GM18520 (cell line): ENCODE data around the gene CIROP.

Experiments
- ATAC-seq: cut with Tn5 transposase; IDR thresholded peaks from one replicate; pipeline ENCODE4 v1.9.1; 2021; ENCODE audit not compliant: unreplicated experiment

CIROP gene

GRCh38 chr14:23104591-23105347 is at the start of gene CIROP:
Gene CIROP (minus strand): TSS chr14:23104989. CDS start chr14:23104920, 69 bp downstream.
- no peak for ATAC-seq

GRCh38 chr14:23153851-23154796 is 49.3 kb upstream of the CIROP start:
- ATAC-seq = no peak

GRCh38 chr14:23151342-23151741 is 46.6 kb upstream of the CIROP start:
- ATAC-seq = no peak

- no peak for ATAC-seq
Measured at GRCh38 chr14:23149745-23150144, 45.0 kb upstream of the CIROP start.

- ATAC-seq = no peak
Measured at GRCh38 chr14:23148591-23149249, 43.9 kb upstream of the CIROP start.

GRCh38 chr14:23147676-23148075 is 42.9 kb upstream of the CIROP start:
- ATAC-seq = no peak

DNA sequence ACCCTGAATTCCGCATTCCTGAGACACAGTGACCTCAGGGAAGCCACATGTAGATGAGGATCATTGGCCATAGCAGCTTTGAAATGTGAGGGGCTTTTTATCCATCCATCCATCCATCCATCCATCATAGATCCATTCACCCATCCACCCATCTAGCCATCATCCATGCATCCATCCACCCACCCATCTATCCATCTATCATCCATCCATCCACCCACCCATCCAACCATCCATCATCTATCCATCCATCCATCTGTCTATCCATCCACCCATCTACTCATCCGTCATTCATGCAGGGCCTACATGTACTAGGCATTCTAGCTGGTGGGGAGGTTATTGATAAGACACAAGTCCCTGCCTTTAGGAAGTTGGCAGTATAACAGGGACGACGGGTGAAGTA is 42.2 kb upstream of the CIROP start:
- ATAC-seq = no peak

DNA sequence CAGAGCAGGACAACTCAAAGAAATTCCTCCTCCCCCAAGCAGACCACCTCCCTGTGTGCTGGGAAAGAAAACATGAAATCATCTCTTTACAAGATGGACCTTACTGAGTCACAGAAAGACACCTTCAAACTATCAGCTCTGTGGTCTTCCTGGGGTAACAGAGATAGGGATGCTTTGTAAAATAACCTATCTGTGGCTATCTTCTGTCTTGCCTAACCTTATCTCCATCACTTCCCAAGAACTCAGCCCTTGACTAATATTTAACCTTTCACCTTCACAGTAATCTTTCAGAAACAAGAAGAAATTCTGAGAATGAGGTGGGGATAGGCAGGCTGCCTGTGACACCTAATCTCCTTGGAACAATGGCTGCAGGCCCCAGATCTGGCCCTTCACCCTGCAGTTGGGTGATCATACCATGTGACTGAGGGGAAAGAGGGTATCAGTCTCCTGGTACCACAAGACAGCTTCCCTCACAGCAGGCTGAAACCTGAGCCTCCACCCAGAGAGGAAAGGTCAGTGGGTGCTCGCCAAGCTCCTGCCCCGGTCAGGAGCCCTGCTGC is 41.6 kb upstream of the CIROP start:
- ATAC-seq = no peak

- ATAC-seq = no peak
Measured at GRCh38 chr14:23145794-23146350, 41.1 kb upstream of the CIROP start.

DNA sequence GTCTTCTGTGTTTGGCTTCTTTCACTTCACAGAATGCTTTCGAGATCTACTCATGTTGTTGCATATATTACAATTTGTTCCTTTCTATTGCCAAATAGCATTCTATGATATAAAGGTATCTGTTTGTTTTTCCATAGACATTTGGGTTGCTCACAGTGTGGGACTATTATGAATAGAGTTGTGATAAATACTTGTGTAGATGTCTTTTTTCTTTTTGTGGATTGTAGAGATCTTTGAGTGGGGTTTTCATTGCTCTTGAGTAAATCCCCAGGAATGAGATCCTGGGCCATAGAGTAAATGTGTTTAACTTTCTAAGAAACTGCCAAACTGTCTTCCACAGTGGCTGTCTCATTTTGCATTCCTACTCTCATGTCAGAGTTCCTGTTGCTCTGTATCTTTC is 39.1 kb upstream of the CIROP start:
- ATAC-seq = no peak

DNA sequence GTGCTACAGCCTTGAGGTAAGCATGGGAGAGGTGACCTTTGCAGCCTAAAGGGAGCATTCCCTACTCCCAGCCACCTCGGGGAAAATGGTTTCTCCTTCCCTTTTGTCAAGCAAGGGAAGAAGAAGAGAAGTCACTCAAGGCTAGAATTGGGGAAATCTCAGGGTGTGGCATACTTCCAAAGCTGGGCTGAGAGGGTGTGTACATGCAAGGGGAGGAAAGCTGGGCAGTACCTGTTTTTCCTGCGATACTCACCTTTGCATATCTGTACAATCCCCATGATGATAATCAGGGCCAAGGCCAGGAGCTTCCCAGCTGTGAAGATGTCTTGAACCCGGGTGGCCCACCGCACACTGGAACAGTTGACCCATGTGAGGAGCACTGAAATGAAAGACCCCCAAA is 38.0 kb upstream of the CIROP start:
- ATAC-seq = no peak

GRCh38 chr14:23141706-23142444 is 37.1 kb upstream of the CIROP start:
- no peak for ATAC-seq

DNA sequence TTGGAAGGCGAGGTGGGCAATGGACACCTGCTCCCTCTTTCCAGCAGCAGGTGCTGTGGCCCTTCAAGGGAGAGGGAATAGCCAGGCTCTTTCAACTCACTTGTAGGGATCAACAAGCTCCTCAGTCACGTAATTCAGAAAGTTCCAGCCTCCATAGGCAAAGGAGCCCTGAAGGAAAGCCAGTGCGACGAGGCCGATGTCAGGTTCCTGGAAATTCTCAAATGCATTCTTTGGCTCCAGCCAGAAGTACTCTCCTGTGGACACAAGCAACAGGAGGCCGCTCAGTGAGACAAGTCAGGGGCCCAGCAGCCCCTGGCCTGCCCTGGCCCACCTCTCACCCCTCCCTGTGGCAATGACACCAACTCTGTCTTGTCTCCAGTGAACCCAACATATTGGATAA is 35.6 kb upstream of the CIROP start:
- no peak for ATAC-seq

DNA sequence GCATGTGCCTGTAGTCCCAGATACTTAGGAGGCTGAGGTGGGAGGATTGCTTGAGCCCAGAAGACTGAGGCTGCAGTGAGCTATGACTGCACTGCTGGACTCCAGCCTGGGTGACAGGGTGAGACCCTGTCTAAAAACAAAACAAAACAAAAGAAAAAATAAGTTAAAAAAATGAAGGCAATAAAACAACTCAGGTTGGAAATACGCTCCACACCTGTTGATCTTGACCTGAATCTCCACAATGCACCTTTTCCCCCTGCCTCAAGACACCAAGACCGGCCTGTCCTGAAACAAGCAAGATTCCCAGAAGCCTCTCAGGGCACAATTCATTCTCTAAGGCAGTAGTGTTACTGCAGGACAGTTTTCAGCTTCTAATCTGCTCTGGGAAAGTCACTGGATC is 35.1 kb upstream of the CIROP start:
- ATAC-seq = no peak

- ATAC-seq = no peak
Measured at GRCh38 chr14:23137813-23138535, 33.2 kb upstream of the CIROP start.

DNA sequence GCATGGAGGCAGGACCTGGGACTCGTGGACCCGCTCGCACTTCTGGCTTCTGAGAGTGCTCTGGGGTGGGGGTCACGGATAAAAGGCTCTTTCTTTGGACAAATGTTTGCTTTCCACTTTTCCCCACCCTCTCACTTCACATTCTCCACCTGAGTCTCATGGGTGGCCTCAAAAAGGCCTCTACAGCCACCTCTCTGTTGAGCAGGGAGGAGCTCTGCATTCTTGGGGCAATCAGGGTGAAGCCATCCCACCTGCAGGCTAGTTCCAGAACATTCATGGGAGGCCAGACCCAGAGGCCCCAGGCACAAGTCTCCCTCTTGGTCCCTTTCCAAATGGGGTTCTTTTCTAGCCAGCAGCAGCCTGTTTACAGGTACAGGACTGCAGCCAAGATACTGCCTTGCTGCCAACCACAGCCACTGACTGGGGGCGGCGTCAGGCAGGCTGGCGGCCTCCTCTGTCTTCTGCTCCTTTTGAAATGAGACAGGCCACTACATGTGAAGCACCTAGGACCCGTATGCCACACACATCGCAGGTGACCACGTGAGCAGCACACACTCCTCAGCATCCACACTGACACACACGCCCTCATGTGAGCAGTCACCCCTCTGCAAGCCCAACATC is 32.5 kb upstream of the CIROP start:
- ATAC-seq = no peak

GRCh38 chr14:23136566-23137133 is 31.9 kb upstream of the CIROP start:
- ATAC-seq = no peak

DNA sequence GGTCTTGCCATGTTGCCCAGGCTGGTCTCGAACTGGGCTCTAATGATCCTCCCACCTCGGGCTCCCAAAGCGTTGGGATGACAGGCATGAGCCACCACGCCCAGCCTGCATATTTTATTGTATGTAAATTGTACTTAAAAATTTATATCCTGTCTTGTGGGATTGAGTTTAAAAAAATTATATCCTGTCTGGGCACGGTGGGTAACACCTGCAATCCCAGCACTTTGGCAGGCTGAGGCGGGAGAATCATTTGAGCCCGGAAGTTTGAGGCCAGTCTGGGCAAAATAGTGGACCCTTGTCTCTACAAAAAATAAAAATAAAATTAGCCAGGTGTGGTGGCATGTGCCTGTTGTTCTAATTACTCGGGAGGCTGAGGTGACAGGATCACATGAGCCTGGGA is 28.2 kb upstream of the CIROP start:
- ATAC-seq = no peak

GRCh38 chr14:23131482-23131881 is 26.7 kb upstream of the CIROP start:
- no peak for ATAC-seq
